ENCODE measurements around the gene AFF3.

The AFF3 gene

GRCh38 chr2:99554871-99555270 lies 587.5 kb downstream of the AFF3 start:
- DNase-seq (ENCODE audit: low read depth) = no peak
- no peak overlapping the region for H3K4me3 ChIP-seq (ENCODE audit: low read depth, low read length)
- no peak for TF ChIP-seq CTCF (IDR thresholded peaks at IDR 0.05; ENCODE audit: control insufficient read depth, extremely low read depth, insufficient read depth)

GRCh38 chr2:99554238-99554637 lies 588.2 kb downstream of the AFF3 start:
- no peak overlapping the region for H3K4me3 ChIP-seq (ENCODE audit: low read depth, low read length)
- DNase-seq (ENCODE audit: low read depth) = no peak
- no peak for TF ChIP-seq CTCF (IDR thresholded peaks at IDR 0.05; ENCODE audit: control insufficient read depth, extremely low read depth, insufficient read depth)

GRCh38 chr2:99552529-99552928 lies 589.9 kb downstream of the AFF3 start:
- TF ChIP-seq CTCF (IDR thresholded peaks at IDR 0.05; ENCODE audit: control insufficient read depth, extremely low read depth, insufficient read depth) = no peak
- no peak overlapping the region for H3K4me3 ChIP-seq (ENCODE audit: low read depth, low read length)
- peak; percentile 52 for DNase-seq (ENCODE audit: low read depth)

GRCh38 chr2:99550368-99550767 lies 592.0 kb downstream of the AFF3 start:
- no peak for TF ChIP-seq CTCF (IDR thresholded peaks at IDR 0.05; ENCODE audit: control insufficient read depth, extremely low read depth, insufficient read depth)
- H3K4me3 ChIP-seq (ENCODE audit: low read depth, low read length) = no peak overlapping the region
- DNase-seq (ENCODE audit: low read depth) = no peak

- no peak for DNase-seq (ENCODE audit: low read depth)
- no peak for TF ChIP-seq CTCF (IDR thresholded peaks at IDR 0.05; ENCODE audit: control insufficient read depth, extremely low read depth, insufficient read depth)
- no peak overlapping the region for H3K4me3 ChIP-seq (ENCODE audit: low read depth, low read length)
Observed at GRCh38 chr2:99545604-99546003, 596.8 kb downstream of the AFF3 start.

GRCh38 chr2:99545066-99545465 lies 597.3 kb downstream of the AFF3 start:
- H3K4me3 ChIP-seq (ENCODE audit: low read depth, low read length) = no peak overlapping the region
- TF ChIP-seq CTCF (IDR thresholded peaks at IDR 0.05; ENCODE audit: control insufficient read depth, extremely low read depth, insufficient read depth) = no peak
- DNase-seq (ENCODE audit: low read depth) = no peak

- no peak for DNase-seq (ENCODE audit: low read depth)
- no peak for TF ChIP-seq CTCF (IDR thresholded peaks at IDR 0.05; ENCODE audit: control insufficient read depth, extremely low read depth, insufficient read depth)
- no peak overlapping the region for H3K4me3 ChIP-seq (ENCODE audit: low read depth, low read length)
Observed at GRCh38 chr2:99544608-99545007, 597.8 kb downstream of the AFF3 start.

All from LNCaP clone FGC (cell line).